GM18498 (cell line): ENCODE measurements around the gene DMBX1.

Experiments
- ATAC-seq: cut with Tn5 transposase; IDR thresholded peaks from one replicate; pipeline ENCODE4 v1.9.1; 2021; ENCODE audit warnings: mild to moderate bottlenecking, moderate library complexity; ENCODE audit not compliant: unreplicated experiment

Gene DMBX1

GRCh38 chr1:46522969-46523320 lies 33.3 kb downstream of the DMBX1 start:
- ATAC-seq: no peak

- ATAC-seq: no peak
Measured at GRCh38 chr1:46523496-46524353, 34.1 kb downstream of the DMBX1 start.

GRCh38 chr1:46524843-46525242 lies 35.2 kb downstream of the DMBX1 start:
- no peak for ATAC-seq

- ATAC-seq: no peak
Measured at GRCh38 chr1:46525253-46525983, 35.8 kb downstream of the DMBX1 start.

GRCh38 chr1:46526013-46526690 lies 36.5 kb downstream of the DMBX1 start:
- no peak for ATAC-seq

GRCh38 chr1:46526691-46527291 lies 37.2 kb downstream of the DMBX1 start:
- no peak for ATAC-seq

- ATAC-seq: no peak
Measured at GRCh38 chr1:46527474-46528296, 38.0 kb downstream of the DMBX1 start.

- no peak for ATAC-seq
Measured at GRCh38 chr1:46528297-46528955, 38.8 kb downstream of the DMBX1 start.

- ATAC-seq: no peak
Measured at GRCh38 chr1:46529031-46529630, 39.5 kb downstream of the DMBX1 start.

- ATAC-seq: no peak
Measured at GRCh38 chr1:46530311-46530710, 40.7 kb downstream of the DMBX1 start.

- no peak for ATAC-seq
Measured at GRCh38 chr1:46530791-46531409, 41.3 kb downstream of the DMBX1 start.

GRCh38 chr1:46532095-46532494 lies 42.5 kb downstream of the DMBX1 start:
- ATAC-seq: no peak

GRCh38 chr1:46532498-46533178 lies 43.0 kb downstream of the DMBX1 start:
- ATAC-seq: peak; percentile 55

- peak; percentile 52 for ATAC-seq
Measured at GRCh38 chr1:46533179-46533864, 43.7 kb downstream of the DMBX1 start.

- ATAC-seq: no peak
Measured at GRCh38 chr1:46535063-46535462, 45.4 kb downstream of the DMBX1 start.

- no peak for ATAC-seq
Measured at GRCh38 chr1:46536527-46536926, 46.9 kb downstream of the DMBX1 start.

GRCh38 chr1:46537651-46538050 lies 48.0 kb downstream of the DMBX1 start:
- ATAC-seq: no peak

GRCh38 chr1:46538147-46538546 lies 48.5 kb downstream of the DMBX1 start:
- no peak for ATAC-seq
